Measurements from ENCODE around the gene GRIP2.

GRIP2 gene

GRCh38 chr3:14494279-14494972 lies 45.7 kb downstream of the GRIP2 start:
- TF ChIP-seq, protein P1, sequence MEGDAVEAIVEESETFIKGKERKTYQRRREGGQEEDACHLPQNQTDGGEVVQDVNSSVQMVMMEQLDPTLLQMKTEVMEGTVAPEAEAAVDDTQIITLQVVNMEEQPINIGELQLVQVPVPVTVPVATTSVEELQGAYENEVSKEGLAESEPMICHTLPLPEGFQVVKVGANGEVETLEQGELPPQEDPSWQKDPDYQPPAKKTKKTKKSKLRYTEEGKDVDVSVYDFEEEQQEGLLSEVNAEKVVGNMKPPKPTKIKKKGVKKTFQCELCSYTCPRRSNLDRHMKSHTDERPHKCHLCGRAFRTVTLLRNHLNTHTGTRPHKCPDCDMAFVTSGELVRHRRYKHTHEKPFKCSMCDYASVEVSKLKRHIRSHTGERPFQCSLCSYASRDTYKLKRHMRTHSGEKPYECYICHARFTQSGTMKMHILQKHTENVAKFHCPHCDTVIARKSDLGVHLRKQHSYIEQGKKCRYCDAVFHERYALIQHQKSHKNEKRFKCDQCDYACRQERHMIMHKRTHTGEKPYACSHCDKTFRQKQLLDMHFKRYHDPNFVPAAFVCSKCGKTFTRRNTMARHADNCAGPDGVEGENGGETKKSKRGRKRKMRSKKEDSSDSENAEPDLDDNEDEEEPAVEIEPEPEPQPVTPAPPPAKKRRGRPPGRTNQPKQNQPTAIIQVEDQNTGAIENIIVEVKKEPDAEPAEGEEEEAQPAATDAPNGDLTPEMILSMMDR (conservative IDR thresholded peaks at IDR 0.05; ENCODE audit: low read depth), result no peak
- ChIA-PET CTCF (no interaction called here), POLR2A (ENCODE audit: low non-redundant PET) (no interaction called here)

DNA sequence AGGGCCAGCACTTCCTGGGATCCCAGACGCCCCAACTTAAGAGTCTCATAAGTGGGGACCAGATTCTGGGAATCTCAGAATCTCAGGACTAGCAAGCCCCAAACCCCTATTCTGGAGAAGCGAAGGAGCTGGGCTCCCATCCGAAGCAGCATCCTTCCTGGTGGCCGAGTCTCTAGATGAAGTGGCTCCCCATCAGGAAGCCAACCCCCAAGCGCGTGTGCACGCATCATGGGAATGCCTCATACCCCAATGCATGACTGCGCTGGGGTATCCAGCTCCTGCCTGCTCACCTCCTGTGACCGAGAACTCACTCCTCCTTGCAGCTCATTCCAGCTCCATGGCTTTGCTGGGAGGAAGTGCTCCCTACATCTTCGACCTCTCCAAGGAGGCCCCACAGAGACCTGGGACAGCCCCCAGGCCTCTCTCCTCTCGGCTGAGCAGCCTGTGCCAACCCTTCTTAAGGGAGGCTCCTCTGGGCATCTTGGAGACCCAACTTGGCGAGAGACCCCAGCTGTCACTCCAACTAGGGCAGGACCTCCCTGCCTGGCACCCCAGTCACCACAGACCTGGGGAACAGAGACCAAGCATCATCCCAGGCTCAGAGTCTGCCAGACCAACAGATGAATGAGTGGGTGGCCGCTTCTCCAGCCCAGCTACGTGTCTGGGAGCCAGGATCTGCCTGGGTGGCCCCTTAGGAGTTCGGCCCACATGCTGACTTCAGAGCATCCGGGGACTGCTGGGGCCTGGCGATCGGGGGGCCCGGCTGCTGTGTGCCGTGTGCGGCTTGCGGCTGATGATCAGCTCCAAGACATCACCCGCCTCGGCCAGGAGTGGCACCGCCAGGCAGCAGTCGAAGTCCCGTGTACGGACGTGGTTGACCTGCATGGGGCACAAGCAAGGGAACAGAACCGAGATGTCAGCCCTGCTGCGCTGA lies 46.9 kb downstream of the GRIP2 start:
- no peak overlapping the region for H3K27ac ChIP-seq
- ChIA-PET POLR2A (ENCODE audit: low non-redundant PET) (no interaction called here), CTCF (no interaction called here)
- TF ChIP-seq, protein P1 (conservative IDR thresholded peaks at IDR 0.05; ENCODE audit: low read depth), result no peak
- no peak for DNase-seq (ENCODE audit: low spot score)

More at GRCh38 chr3:14494279-14494972, 45.7 kb downstream of the GRIP2 start:
- H3K27ac ChIP-seq, result no peak overlapping the region
- DNase-seq (ENCODE audit: low spot score), result no peak

- TF ChIP-seq, protein P1 (conservative IDR thresholded peaks at IDR 0.05; ENCODE audit: low read depth), result no peak
- DNase-seq (ENCODE audit: low spot score), result no peak
- no peak overlapping the region for H3K27ac ChIP-seq
- CTCF ChIA-PET, result no interaction called here
- POLR2A ChIA-PET (ENCODE audit: low non-redundant PET), result no interaction called here
Observed at GRCh38 chr3:14491396-14492190, 48.5 kb downstream of the GRIP2 start.

DNA sequence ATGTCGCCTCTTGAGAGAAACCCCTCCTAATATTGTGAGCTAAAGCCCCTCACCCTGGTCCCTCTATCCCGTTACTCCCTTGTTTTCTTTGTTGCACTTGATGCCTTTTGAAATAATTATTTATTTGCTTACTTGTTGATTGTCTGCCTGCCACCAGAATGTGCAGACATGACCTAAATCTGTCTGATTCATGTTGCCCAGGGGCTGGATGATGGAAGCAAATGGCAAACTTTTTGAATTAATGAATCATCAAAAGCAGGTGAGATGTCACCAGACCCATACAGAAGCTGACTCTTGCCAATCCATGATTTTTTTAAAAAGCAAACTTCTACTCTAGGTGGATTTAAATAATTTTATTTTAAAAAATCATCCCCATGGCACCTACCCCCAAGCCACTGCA lies 49.3 kb downstream of the GRIP2 start:
- H3K27ac ChIP-seq, result no peak overlapping the region
- POLR2A ChIA-PET (ENCODE audit: low non-redundant PET), result no interaction called here
- CTCF ChIA-PET, result no interaction called here
- DNase-seq (ENCODE audit: low spot score), result peak; percentile 41
- TF ChIP-seq, protein P1 (conservative IDR thresholded peaks at IDR 0.05; ENCODE audit: low read depth), result no peak

DNA sequence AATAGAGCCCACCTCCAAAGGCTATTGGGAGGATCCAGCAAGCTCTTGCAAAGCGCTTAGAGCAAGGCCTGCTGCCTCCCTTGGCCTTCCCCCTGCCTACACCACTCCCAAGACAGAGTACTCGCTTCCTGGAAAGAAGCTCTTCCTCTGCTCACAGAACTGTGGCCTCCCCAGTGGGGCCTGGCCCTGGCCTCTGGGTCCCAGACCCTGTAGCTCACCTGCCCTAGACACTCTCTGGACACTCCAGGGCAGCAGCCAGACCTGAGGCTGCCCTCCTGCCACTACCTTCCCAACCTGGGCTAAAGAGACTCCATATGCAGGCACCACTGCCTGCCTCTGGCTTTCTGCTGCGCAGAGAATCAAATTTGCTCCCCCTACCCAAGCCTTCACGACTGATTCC lies 49.9 kb downstream of the GRIP2 start:
- ChIA-PET POLR2A (ENCODE audit: low non-redundant PET) (no interaction called here), CTCF (interaction anchor here (0.6 kb wide), 1 partner anchor 86 kb away, joined by 3 read pairs; no protein-coding TSS in a partner anchor)
- DNase-seq (ENCODE audit: low spot score), result no peak
- TF ChIP-seq, protein P1 (conservative IDR thresholded peaks at IDR 0.05; ENCODE audit: low read depth), result no peak
- H3K27ac ChIP-seq, result no peak overlapping the region

DNA sequence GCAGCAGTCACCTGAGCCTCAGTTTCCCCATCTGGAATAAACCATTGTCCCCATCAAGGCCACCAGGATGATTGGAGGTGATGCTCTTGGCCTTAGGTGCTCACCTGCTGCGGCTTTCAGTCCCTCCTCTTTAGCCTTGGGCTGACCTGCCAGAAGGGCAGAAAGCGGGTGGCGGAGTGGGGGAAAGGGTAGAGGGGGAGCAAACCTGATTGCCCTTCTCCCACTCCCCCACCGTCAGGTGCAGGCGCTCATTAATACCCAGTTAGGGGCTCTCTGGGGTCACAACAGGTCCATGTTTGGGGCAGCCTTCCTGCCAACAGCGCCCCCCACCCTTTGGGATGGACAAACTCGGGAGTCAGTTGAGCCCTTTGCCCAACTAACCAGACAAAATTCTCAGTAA lies 50.5 kb downstream of the GRIP2 start:
- peak overlapping the region; percentile 39 for H3K27ac ChIP-seq
- no peak for DNase-seq (ENCODE audit: low spot score)
- POLR2A ChIA-PET (ENCODE audit: low non-redundant PET), result no interaction called here
- CTCF ChIA-PET, result no interaction called here
- TF ChIP-seq, protein P1 (conservative IDR thresholded peaks at IDR 0.05; ENCODE audit: low read depth), result no peak
